Memory B cell (primary cell): ENCODE results near the gene TRAPPC12.
A peak's percentile ranks its signal among the peaks of the same experiment; 100 is the strongest.

Source experiments
- ATAC-seq: fragments of 150-1000 bp; cut with Tn5 transposase; 2 replicates; pipeline ENCODE4 v1.10.0; 2021; ENCODE audit warnings: low read depth, mild to moderate bottlenecking, moderate library complexity
- DNase-seq, 2 donors: peaks; one replicate each; pipeline ENCODE4 v3.0.0; 2022; ENCODE audit warnings: low spot score in 2 of 2
- H3K27ac Mint-ChIP-seq: one replicate; pipeline ENCODE4 v1.8.0; 2022; ENCODE audit warnings: mild to moderate bottlenecking, moderate library complexity, mixed read lengths
- H3K27me3 Mint-ChIP-seq: one replicate; pipeline ENCODE4 v1.8.0; 2022; ENCODE audit warnings: mixed read lengths
- H3K36me3 Mint-ChIP-seq: one replicate; pipeline ENCODE4 v1.8.0; 2022; ENCODE audit warnings: mild to moderate bottlenecking, mixed read lengths
- H3K4me1 Mint-ChIP-seq: one replicate; pipeline ENCODE4 v1.8.0; 2022; ENCODE audit warnings: mixed read lengths
- H3K4me3 Mint-ChIP-seq: one replicate; pipeline ENCODE4 v1.8.0; 2022; ENCODE audit warnings: mild to moderate bottlenecking, moderate library complexity, mixed read lengths
- H3K9me3 Mint-ChIP-seq: one replicate; pipeline ENCODE4 v1.8.0; 2022; ENCODE audit warnings: mixed read lengths

Gene TRAPPC12

GRCh38 chr2:3464401-3465005, 85.0 kb downstream of the TRAPPC12 start:
- Mint-ChIP-seq H3K9me3 (no peaks in the 10 kb centered on the region), H3K36me3 (peaks cover 17% of the 10 kb centered on the region), H3K4me1 (peaks cover 7% of the 10 kb centered on the region), H3K4me3 (no peak overlapping the region), H3K27ac (no peak overlapping the region), H3K27me3 (no peaks in the 10 kb centered on the region)
- DNase-seq (no peak), ATAC-seq (no peak)

GRCh38 chr2:3465328-3465727, 85.8 kb downstream of the TRAPPC12 start:
- Mint-ChIP-seq H3K4me3 (no peak overlapping the region), H3K27ac (no peak overlapping the region), H3K9me3 (no peaks in the 10 kb centered on the region), H3K4me1 (peaks cover 7% of the 10 kb centered on the region), H3K36me3 (peaks cover 21% of the 10 kb centered on the region), H3K27me3 (no peaks in the 10 kb centered on the region)
- no peak for ATAC-seq
- no peak for DNase-seq

GRCh38 chr2:3465844-3466481, 86.5 kb downstream of the TRAPPC12 start:
- no peak for ATAC-seq
- Mint-ChIP-seq H3K27me3 (no peaks in the 10 kb centered on the region), H3K36me3 (peaks cover 23% of the 10 kb centered on the region), H3K4me3 (no peak overlapping the region), H3K4me1 (peaks cover 7% of the 10 kb centered on the region), H3K9me3 (no peaks in the 10 kb centered on the region), H3K27ac (no peak overlapping the region)
- no peak for DNase-seq

- H3K4me1 Mint-ChIP-seq: peaks cover 7% of the 10 kb centered on the region
- DNase-seq (no peak), ATAC-seq (no peak)
- no peaks in the 10 kb centered on the region for H3K9me3 Mint-ChIP-seq
- H3K27ac Mint-ChIP-seq: no peak overlapping the region
- H3K27me3 Mint-ChIP-seq: no peaks in the 10 kb centered on the region
- H3K36me3 Mint-ChIP-seq: peaks cover 23% of the 10 kb centered on the region
- no peak overlapping the region for H3K4me3 Mint-ChIP-seq
Measured at GRCh38 chr2:3466482-3466863, 87.0 kb downstream of the TRAPPC12 start.

GRCh38 chr2:3466966-3467365, 87.5 kb downstream of the TRAPPC12 start:
- no peak for DNase-seq
- no peak for ATAC-seq
- Mint-ChIP-seq H3K9me3 (no peaks in the 10 kb centered on the region), H3K4me1 (peaks cover 4% of the 10 kb centered on the region), H3K36me3 (peaks cover 26% of the 10 kb centered on the region), H3K4me3 (no peak overlapping the region), H3K27me3 (no peaks in the 10 kb centered on the region), H3K27ac (no peak overlapping the region)

- Mint-ChIP-seq H3K9me3 (no peaks in the 10 kb centered on the region), H3K27me3 (no peaks in the 10 kb centered on the region), H3K27ac (peak overlapping the region; percentile 23), H3K4me1 (peaks cover 4% of the 10 kb centered on the region), H3K36me3 (peaks cover 32% of the 10 kb centered on the region), H3K4me3 (no peak overlapping the region)
- no peak for ATAC-seq
- DNase-seq: no peak
Measured at GRCh38 chr2:3467654-3468053, 88.2 kb downstream of the TRAPPC12 start.

DNA sequence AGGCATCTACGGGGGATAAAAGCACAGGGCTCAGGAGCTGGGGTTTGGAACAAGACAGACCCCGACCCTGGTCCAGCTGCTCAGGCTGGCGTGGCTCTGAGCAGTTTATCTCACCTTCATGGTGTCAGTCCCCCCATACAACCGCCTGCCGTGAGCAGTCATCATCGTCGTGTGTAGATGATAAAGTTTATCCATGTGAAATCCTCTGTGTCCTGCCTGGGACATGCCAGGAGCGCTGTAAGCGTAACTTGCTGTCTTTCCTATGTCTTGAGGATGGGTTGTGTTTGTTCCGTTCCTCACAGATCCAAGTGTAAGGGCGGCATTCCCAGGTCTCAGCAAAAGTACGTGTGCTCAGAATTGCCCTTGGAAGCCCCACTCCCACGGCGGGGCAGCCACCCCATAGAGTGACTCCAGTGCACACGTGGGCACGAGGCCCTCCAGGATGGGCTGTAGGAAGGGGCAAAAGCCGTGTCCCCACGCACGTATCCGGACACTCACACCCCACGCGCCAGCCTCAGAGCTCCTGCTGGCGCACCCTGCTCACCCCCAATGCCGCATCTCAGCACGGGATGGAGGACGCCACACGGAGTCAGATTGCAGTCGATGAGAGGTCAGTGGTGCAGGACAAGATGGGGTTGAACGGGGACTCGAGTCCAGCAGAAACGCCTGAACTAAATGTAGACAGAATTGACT, 88.9 kb downstream of the TRAPPC12 start:
- no peak overlapping the region for H3K4me3 Mint-ChIP-seq
- peak overlapping the region; percentile 23 for H3K27ac Mint-ChIP-seq
- H3K27me3 Mint-ChIP-seq: no peaks in the 10 kb centered on the region
- peaks cover 36% of the 10 kb centered on the region for H3K36me3 Mint-ChIP-seq
- no peaks in the 10 kb centered on the region for H3K9me3 Mint-ChIP-seq
- ATAC-seq (no peak), DNase-seq (no peak)
- H3K4me1 Mint-ChIP-seq: no peaks in the 10 kb centered on the region

DNA sequence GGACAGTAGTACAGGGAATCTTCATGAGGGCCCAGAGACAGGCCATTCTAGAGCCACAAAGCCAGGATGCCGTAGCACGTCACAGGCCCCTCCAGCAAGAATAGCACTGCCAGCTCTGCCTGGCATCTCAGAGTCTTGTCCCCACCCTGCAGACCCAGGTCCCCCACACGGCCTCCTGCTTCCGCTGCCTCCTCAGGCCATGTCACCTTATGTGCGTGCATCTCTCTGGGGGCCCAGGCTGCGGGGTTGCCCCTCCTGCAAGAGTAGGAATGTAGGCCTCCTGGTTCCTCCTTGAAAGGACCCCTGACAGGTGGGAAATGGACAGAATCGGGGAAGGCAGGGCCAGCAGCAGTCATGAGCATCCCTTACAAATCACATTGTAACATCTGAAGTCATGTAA, 90.0 kb downstream of the TRAPPC12 start:
- Mint-ChIP-seq H3K27me3 (no peaks in the 10 kb centered on the region), H3K27ac (no peak overlapping the region), H3K9me3 (no peaks in the 10 kb centered on the region), H3K4me3 (no peak overlapping the region), H3K4me1 (no peaks in the 10 kb centered on the region), H3K36me3 (peaks cover 36% of the 10 kb centered on the region)
- DNase-seq (no peak), ATAC-seq (no peak)

DNA sequence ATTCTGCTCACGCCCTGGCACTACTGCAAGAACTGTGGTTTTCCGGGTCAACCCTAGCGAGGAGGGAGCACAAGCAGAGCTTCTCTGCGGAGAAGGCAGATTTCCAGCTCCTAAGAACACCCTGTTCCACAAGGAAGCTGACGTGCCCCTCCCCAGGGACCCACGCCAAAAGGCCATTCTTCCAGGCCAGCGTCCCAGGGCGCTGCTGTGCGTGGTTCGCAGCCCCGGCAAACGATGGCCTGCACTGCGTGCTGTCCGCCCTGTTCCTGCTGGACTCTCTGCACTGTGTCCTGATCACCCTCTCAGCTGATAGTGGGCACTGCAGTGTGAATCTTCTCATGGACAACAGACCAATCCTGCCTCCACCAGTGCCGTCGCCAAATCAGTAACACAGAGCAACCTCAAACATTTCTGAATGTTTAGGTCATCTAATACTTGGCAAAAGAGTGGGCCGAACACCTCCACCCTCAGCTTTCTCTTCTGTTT, 90.7 kb downstream of the TRAPPC12 start:
- Mint-ChIP-seq H3K27ac (no peak overlapping the region), H3K36me3 (peaks cover 37% of the 10 kb centered on the region), H3K4me1 (no peaks in the 10 kb centered on the region), H3K27me3 (no peaks in the 10 kb centered on the region), H3K4me3 (no peak overlapping the region), H3K9me3 (no peaks in the 10 kb centered on the region)
- DNase-seq: no peak
- ATAC-seq: no peak

- Mint-ChIP-seq H3K4me3 (no peak overlapping the region), H3K27me3 (no peaks in the 10 kb centered on the region), H3K4me1 (no peaks in the 10 kb centered on the region), H3K36me3 (peaks cover 37% of the 10 kb centered on the region), H3K27ac (no peak overlapping the region), H3K9me3 (no peaks in the 10 kb centered on the region)
- DNase-seq: no peak
- ATAC-seq: no peak
Measured at GRCh38 chr2:3470856-3471737, 91.6 kb downstream of the TRAPPC12 start.

DNA sequence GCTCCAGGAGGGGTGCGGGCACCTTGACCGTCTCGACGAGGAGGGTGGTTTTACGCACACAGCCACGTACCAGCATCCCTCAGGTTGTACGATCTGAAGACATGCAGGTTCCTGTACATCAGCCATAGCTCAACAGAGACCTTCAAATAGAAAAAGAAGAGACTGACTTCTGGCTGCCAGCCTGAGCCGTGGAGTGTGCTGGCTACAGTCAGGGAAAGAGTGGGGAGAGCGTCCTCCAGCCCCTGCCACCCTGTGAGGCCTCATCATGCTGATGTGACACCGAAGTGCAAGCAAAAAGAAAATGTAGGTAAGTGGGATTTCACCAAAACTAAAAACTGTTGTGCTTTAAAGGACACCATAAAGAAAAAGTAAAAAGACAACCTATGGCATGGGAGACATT, 92.8 kb downstream of the TRAPPC12 start:
- Mint-ChIP-seq H3K9me3 (no peaks in the 10 kb centered on the region), H3K27ac (no peak overlapping the region), H3K4me3 (no peak overlapping the region), H3K4me1 (no peaks in the 10 kb centered on the region), H3K27me3 (no peaks in the 10 kb centered on the region), H3K36me3 (peaks cover 37% of the 10 kb centered on the region)
- DNase-seq: no peak
- no peak for ATAC-seq

DNA sequence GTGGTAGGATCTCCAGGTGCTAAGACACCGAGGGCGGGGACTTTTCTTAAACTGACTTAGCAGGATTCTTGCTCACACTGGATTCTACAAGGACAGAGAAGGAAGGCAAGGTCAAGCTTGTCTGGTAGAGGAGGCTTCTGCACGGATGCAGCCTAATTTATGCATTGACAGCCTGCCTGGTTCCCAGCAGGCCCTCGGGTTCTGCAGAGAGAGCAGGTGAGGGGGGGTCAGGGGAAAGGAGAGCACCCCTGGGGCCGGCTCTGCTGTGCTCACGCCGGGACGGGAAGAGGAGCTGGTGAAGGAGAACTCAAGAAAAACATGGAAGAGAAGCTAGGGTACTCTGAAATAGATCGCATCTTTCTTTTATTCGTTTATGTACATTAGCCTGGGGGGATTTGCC, 93.5 kb downstream of the TRAPPC12 start:
- H3K9me3 Mint-ChIP-seq: no peaks in the 10 kb centered on the region
- H3K4me3 Mint-ChIP-seq: no peak overlapping the region
- ATAC-seq (no peak), DNase-seq (no peak)
- H3K27me3 Mint-ChIP-seq: no peaks in the 10 kb centered on the region
- no peaks in the 10 kb centered on the region for H3K4me1 Mint-ChIP-seq
- H3K36me3 Mint-ChIP-seq: peaks cover 35% of the 10 kb centered on the region
- H3K27ac Mint-ChIP-seq: peak overlapping the region; percentile 7

DNA sequence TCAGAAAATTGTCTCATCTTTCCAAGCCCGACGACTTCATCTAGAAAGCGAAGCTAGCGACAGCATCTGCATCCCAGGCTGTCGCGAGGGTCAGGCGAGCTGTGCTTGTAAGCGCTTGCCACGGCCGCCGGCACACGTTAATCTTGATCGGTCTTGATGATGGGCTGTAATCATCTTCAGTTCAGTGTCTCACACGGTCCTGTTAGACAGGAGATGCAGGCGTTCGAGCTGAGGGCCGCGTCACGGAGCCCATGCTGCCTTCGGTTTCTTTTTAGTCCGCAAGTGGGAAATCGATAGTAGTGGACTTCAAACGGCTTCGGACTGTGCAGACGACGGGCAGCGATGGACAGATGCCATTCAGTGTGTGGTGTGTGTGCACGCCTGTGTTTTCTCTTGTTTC, 96.3 kb downstream of the TRAPPC12 start:
- H3K9me3 Mint-ChIP-seq: no peaks in the 10 kb centered on the region
- H3K4me1 Mint-ChIP-seq: peaks cover 7% of the 10 kb centered on the region
- peaks cover 29% of the 10 kb centered on the region for H3K36me3 Mint-ChIP-seq
- no peak overlapping the region for H3K4me3 Mint-ChIP-seq
- ATAC-seq: no peak
- H3K27ac Mint-ChIP-seq: no peak overlapping the region
- no peak for DNase-seq
- no peaks in the 10 kb centered on the region for H3K27me3 Mint-ChIP-seq
